ENCODE measurements around the gene NSUN7.

GRCh38 chr4:40713798-40714197, 36.0 kb upstream of the NSUN7 start:
- TF ChIP-seq CTCF (IDR thresholded peaks at IDR 0.05) (no peak), POLR2A (IDR thresholded peaks at IDR 0.05) (no peak), EP300 (IDR thresholded peaks at IDR 0.05) (no peak)
